Epithelial cell of prostate (primary cell): Measurements from ENCODE around the gene TFCP2L1.
"Not testable (repeated sequence)": the region's sequence is repeated elsewhere in the genome, so short reads cannot be mapped to it uniquely, and the experiment has no call there.

Experiments
- DNase-seq: peaks from one replicate; pipeline ENCODE4 v3.0.0-alpha.2; 2011; ENCODE audit warnings: low read depth, low spot score
- H3K27ac ChIP-seq: fragments of 450-650 bp; 2 replicates; pipeline ENCODE4 v1.5.1; 2017; ENCODE audit warnings: mild to moderate bottlenecking

Gene TFCP2L1

GRCh38 chr2:121284463-121285449 is at the start of gene TFCP2L1:
TFCP2L1 (minus strand) TSS chr2:121285202; CDS start chr2:121285109, 93 bp downstream.
- H3K27ac ChIP-seq: peak within 1 kb of the TSS; percentile 55
- no peak for DNase-seq

DNA sequence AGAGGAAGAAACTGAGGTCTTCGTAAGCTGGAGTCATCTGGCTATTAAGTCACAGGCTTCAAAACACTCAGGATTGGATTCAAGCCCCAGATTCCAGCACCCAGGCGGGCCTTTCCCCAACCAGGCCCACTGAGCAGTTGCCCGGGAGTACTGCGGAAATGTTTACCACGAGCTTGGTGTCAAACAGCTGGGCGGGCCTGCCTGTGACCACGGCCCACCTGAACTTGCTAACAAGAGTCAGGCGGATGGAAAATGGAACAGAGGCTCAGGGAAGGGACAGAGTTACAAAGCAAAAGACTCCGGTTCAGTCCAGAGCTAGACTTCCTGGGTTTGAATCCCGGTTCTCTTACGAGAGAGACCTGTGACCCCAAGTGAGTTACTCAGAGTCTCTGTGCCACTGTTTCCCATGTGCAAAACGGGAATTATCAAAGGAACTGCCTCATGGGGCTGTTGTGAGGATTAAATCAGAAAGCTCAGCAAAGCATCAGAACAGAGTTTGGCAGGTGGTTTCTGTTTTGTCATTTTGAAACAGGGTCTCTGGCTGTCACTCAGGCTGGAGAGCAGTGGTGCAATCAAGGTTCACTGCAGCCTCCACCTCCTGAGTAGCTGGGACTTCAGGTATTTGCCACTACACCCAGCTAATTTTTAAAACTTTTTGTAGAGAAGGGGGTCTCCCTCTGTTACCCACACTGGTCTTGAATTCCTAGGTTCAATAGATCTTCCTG is 49.0 kb upstream of the TFCP2L1 start:
- no peak for DNase-seq
- no peak overlapping the region for H3K27ac ChIP-seq

DNA sequence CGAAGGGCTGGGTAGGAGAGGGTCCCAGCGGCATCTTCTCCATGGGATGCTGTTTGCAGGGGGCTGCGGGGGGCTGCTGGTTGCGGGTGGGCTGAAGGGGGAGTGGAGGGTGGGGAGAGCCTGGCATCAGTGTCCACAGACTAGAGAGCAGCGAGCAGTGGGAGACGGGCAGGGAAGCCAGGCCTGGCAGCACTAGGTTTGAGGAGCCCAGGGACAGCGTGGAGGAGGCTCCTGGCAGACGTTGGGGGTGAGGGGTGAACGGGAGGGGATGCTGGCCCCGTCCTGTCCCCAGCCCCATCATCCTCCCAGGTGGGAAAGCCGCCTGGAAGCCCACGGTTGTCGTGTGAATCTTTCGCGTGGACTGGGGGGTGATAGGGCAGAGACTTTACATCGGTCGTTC is 48.2 kb upstream of the TFCP2L1 start:
- H3K27ac ChIP-seq: no peak overlapping the region
- no peak for DNase-seq

DNA sequence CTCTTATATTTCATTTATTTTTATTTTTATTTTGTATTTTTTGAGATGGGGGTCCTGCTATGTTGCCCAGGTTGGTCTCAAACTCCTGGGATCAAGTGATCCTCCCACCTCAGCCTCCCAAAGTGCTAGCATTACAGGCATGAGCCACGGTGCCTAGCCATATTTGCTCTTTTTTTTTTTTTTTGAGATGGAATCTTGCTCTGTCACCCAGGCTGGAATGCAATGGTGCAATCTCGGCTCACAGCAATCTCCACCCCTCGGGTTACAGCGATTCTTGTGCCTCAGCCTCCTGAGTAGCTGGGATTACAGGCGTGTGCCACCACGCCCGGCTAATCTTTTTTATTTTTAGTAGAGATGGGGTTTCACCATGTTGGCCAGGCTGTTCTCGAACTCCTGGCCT is 46.3 kb upstream of the TFCP2L1 start:
- DNase-seq: not testable (repeated sequence)

GRCh38 chr2:121330921-121331320 is 45.9 kb upstream of the TFCP2L1 start:
- DNase-seq: no peak
- H3K27ac ChIP-seq: no peak overlapping the region

More for the DNA sequence above, 46.3 kb upstream of the TFCP2L1 start:
- H3K27ac ChIP-seq: not testable (repeated sequence)

- H3K27ac ChIP-seq: no peak overlapping the region
- DNase-seq: no peak
Measured at GRCh38 chr2:121329786-121330185, 44.8 kb upstream of the TFCP2L1 start.

DNA sequence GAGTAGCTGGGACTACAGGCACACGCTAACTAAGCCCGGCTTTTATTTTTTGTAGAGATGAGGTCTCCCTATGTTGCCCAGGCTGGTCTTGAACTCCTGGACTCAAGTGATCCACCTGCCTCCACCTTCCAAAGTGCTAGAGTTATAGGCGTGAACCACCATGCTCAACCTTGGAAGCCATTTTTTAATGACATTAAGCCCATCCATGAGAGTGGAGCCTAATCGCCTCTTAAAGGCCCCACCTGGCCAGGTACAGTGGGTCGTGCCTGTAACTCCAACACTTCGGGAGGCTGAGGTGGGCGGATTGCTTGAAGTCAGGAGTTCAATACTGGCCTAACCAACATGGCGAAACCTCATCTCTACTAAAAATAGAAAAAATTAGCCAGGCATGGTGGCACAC is 41.6 kb upstream of the TFCP2L1 start:
- no peak for DNase-seq
- H3K27ac ChIP-seq: no peak overlapping the region

DNA sequence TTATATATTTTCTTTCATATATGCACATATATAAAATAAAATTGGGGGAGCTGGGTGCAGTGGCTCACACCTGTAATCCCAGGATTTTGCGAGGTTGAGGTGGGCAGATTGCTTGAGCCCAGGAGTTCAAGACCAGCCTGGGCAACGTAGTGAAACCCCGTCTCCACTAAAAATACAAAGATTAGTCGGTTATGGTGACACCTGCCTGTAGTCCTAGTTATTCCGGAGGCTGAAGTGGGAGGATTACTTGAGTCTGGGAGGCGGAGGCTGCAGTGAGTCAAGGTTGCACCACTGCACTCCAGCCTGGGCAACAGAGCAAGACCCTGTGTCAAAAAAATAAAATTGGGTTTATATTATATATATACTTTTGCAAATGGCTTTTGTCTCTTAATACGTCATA is 39.6 kb upstream of the TFCP2L1 start:
- H3K27ac ChIP-seq: no peak overlapping the region
- no peak for DNase-seq

GRCh38 chr2:121321476-121321875 is 36.5 kb upstream of the TFCP2L1 start:
- DNase-seq: no peak
- H3K27ac ChIP-seq: no peak overlapping the region

DNA sequence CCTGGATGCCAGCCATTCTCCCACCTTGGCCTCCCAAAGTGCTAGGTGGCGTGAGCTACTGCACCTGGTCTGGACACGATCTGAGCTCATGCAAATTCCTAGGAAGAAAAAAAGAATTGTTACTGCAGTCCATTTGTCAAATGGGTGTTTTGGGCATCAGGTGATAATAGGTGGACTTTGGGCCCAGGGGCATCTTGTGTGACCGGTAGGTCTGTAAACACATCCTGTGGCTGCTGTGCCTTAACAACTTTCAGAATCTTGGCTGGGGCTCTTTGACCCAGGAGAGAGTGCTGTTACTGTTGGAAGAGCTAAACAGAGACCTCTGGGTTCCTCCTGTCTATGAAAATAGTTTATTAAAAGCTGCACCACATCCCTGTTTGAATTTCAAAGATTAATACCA is 34.9 kb upstream of the TFCP2L1 start:
- no peak overlapping the region for H3K27ac ChIP-seq
- DNase-seq: no peak

GRCh38 chr2:121316986-121317385 is 32.0 kb upstream of the TFCP2L1 start:
- no peak overlapping the region for H3K27ac ChIP-seq
- no peak for DNase-seq

DNA sequence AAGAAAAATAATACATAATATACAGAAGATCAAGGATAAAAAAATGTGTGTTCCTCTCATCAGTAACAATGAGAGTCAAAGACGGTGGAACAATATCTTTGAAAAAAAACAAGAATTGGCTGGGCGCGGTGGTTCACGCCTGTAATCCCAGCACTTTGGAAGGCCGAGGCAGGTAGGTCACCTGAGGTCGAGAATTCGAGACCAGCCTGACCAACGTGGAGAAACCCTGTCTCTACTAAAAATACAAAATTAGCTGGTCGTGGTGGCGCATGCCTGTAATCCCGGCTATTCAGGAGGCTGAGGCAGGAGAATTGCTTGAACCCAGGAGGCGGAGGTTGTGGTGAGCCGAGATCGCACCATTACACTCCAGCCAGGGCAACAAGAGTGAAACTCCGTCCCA is 28.7 kb upstream of the TFCP2L1 start:
- not testable (repeated sequence) for DNase-seq, H3K27ac ChIP-seq

GRCh38 chr2:121309801-121310200 is 24.8 kb upstream of the TFCP2L1 start:
- no peak for DNase-seq
- H3K27ac ChIP-seq: no peak overlapping the region

DNA sequence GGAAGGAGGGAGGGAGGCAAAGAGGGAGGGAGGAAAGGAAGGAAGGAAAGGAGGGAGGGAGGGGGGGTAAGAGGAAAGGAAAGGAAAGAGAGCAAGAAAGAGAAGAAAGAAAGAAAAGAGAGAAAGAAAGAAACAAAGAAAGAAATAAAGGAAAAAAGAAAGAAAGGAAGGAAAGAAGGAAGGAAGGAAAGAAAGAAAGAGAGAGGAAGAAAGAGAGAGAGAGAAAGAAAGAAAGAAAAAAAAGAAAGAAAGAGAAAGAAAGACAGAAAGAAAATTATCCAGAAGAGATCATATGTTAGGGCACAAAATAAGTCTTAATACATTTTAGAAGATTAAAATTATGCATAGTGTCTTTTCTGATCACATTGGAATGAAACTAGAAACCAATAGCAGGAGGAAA is 24.3 kb upstream of the TFCP2L1 start:
- no peak for DNase-seq
- H3K27ac ChIP-seq: no peak overlapping the region

GRCh38 chr2:121307048-121307447 is 22.0 kb upstream of the TFCP2L1 start:
- no peak for DNase-seq
- no peak overlapping the region for H3K27ac ChIP-seq

DNA sequence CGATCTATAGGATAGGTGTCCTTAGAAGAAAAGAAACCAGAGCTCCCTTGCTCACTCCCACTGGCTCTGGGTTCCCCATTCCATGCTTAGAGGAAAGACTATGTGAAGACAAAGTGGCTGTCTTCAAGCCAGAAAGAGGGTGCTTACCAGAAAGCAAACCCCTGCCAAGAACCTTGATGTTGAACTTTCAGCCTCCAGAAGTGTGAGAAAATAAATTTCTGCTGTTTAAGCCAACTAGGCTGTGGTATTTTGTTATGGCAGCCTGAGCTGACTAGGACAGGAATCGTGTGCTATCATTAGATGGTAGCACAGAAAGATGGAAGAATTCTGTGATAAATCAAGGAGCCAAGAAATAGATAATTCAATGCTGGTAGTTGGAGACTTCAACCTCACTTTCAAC is 19.9 kb upstream of the TFCP2L1 start:
- no peak for DNase-seq
- no peak overlapping the region for H3K27ac ChIP-seq

DNA sequence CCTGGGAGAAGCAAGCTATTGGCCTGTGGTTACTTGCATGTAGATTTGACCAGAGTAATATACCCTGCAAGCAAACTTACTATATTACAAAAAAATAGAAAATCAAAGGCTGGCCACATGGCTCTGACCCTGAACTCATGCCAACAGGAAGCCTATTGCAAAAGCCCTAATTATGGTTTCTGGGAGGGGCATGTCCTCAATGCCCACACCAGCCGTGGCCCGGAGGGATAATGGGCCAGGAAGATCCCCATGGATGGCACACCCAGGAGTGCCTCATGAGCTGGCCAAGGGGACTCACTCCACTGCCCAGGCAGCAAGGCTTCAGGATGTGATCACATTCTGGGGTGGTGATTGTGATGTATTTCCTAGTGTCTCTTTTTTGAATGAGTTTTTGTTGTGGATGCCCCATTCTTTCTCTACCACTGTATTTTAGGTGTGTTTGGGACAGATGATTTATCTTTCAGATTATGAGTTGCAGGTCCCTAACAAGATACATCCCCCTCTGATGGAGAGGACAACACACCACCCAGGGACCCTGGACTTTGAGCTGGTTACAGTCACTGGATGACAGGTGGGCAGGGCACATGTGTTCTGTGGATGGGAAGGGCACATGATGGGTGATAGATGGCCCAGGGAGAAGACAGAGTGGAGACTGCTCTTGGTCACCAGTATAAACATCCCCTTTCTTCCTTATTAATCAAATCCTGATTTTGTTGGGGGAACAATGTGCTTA is 18.7 kb upstream of the TFCP2L1 start:
- no peak overlapping the region for H3K27ac ChIP-seq
- no peak for DNase-seq

GRCh38 chr2:121301190-121301589 is 16.2 kb upstream of the TFCP2L1 start:
- H3K27ac ChIP-seq, DNase-seq: not testable (repeated sequence)

GRCh38 chr2:121298476-121298875 is 13.5 kb upstream of the TFCP2L1 start:
- no peak for DNase-seq
- H3K27ac ChIP-seq: no peak overlapping the region

GRCh38 chr2:121297866-121298265 is 12.9 kb upstream of the TFCP2L1 start:
- not testable (repeated sequence) for H3K27ac ChIP-seq, DNase-seq
